ENCODE measurements around the gene PRDM13. TPM values are rescaled to one million over a fixed set of nuclear protein-coding genes. Genes with fewer than 3 reads are reported as not detected.
A peak's percentile ranks its signal among the peaks of the same experiment; 100 is the strongest.

The PRDM13 gene
- total and polyA plus RNA-seq, 2 experiments from 2014 or later = not detected

- peak; percentile 97 for DNase-seq
- Histone ChIP-seq H3K4me3 (peak within 1 kb of the TSS; percentile 95), H3K36me3 (ENCODE audit: low read depth) (no peaks in the 10 kb centered on the region), H2AFZ (peak within 1 kb of the TSS; percentile 93), H3K9me2 (ENCODE audit: insufficient read depth) (no peaks in the 10 kb centered on the region), H3K27ac (peak within 1 kb of the TSS; percentile 53), H3K79me2 (ENCODE audit: insufficient read depth) (peaks cover 51% of the 10 kb centered on the region), H4K20me1 (ENCODE audit: insufficient read depth) (no peaks in the 10 kb centered on the region), H3K4me2 (ENCODE audit: unreplicated experiment) (peak within 1 kb of the TSS; percentile 93), H3K9ac (peak within 1 kb of the TSS; percentile 95), H3K9me3 (ENCODE audit: low read depth) (no peaks in the 10 kb centered on the region), H3K27me3 (replicated peaks; ENCODE audit: insufficient read depth) (no peaks in the 10 kb centered on the region), H3F3A (ENCODE audit: insufficient read depth) (no peaks in the 10 kb centered on the region), H3K4me1 (ENCODE audit: insufficient read depth) (peaks cover 23% of the 10 kb centered on the region)
- 1% methylated on average over 54 to 64 of the region's 64 CpGs for whole genome bisulfite sequencing, 2 experiments (ENCODE audit: low coverage in 1 of 2, low lambda C conversion rate in 2 of 2, missing lambda C conversion rate in 2 of 2)
- in situ Hi-C loops (cut with MboI) = no loop called here
- TF ChIP-seq EZH2 (IDR thresholded peaks at IDR 0.05; ENCODE audit: insufficient read depth, poor library complexity, severe bottlenecking) = no peak
- no peak for TF ChIP-seq EZH2phosphoT487 (IDR thresholded peaks at IDR 0.05; ENCODE audit: insufficient read depth, low read depth)
These were observed 38.3 kb upstream of the PRDM13 start, which contains the start of gene CCNC for GRCh38 chr6:99568103-99568933. CCNC (minus strand) TSS chr6:99568660; CDS start chr6:99568527, 133 bp downstream.

- in situ Hi-C loops (cut with MboI) = no loop called here
- no peaks in the 10 kb centered on the region for H3K27me3 ChIP-seq (replicated peaks; ENCODE audit: insufficient read depth)
- no peaks in the 10 kb centered on the region for H3K79me2 ChIP-seq (ENCODE audit: insufficient read depth)
- H3K27ac ChIP-seq = no peak overlapping the region
- no peaks in the 10 kb centered on the region for H3K9me3 ChIP-seq (ENCODE audit: low read depth)
- no peak overlapping the region for H2AFZ ChIP-seq
- no peaks in the 10 kb centered on the region for H3K36me3 ChIP-seq (ENCODE audit: low read depth)
- H4K20me1 ChIP-seq (ENCODE audit: insufficient read depth) = no peaks in the 10 kb centered on the region
- H3K4me2 ChIP-seq (ENCODE audit: unreplicated experiment) = no peak overlapping the region
- no peaks in the 10 kb centered on the region for H3K4me1 ChIP-seq (ENCODE audit: insufficient read depth)
- TF ChIP-seq EZH2 (IDR thresholded peaks at IDR 0.05; ENCODE audit: insufficient read depth, poor library complexity, severe bottlenecking) = no peak
- TF ChIP-seq EZH2phosphoT487 (IDR thresholded peaks at IDR 0.05; ENCODE audit: insufficient read depth, low read depth) = no peak
- no peak overlapping the region for H3K4me3 ChIP-seq
- no peak for DNase-seq
- no peaks in the 10 kb centered on the region for H3F3A ChIP-seq (ENCODE audit: insufficient read depth)
- no peak overlapping the region for H3K9ac ChIP-seq
- WGBS, 2 experiments (ENCODE audit: low coverage in 1 of 2, low lambda C conversion rate in 2 of 2, missing lambda C conversion rate in 2 of 2) = 72 to 73% methylated on average over 2 of the region's 2 CpGs
- H3K9me2 ChIP-seq (ENCODE audit: insufficient read depth) = no peaks in the 10 kb centered on the region
These were observed 32.5 kb upstream of the PRDM13 start for GRCh38 chr6:99573980-99574617.

GRCh38 chr6:99575544-99576227, 30.9 kb upstream of the PRDM13 start:
- Histone ChIP-seq H3K27me3 (replicated peaks; ENCODE audit: insufficient read depth) (no peaks in the 10 kb centered on the region), H3K79me2 (ENCODE audit: insufficient read depth) (no peaks in the 10 kb centered on the region), H3K9me2 (ENCODE audit: insufficient read depth) (no peaks in the 10 kb centered on the region), H3K4me1 (ENCODE audit: insufficient read depth) (no peaks in the 10 kb centered on the region), H3K36me3 (ENCODE audit: low read depth) (no peaks in the 10 kb centered on the region), H2AFZ (no peak overlapping the region), H4K20me1 (ENCODE audit: insufficient read depth) (no peaks in the 10 kb centered on the region), H3F3A (ENCODE audit: insufficient read depth) (no peaks in the 10 kb centered on the region), H3K9ac (no peak overlapping the region), H3K9me3 (ENCODE audit: low read depth) (no peaks in the 10 kb centered on the region), H3K4me2 (ENCODE audit: unreplicated experiment) (no peak overlapping the region), H3K4me3 (no peak overlapping the region), H3K27ac (no peak overlapping the region)
- TF ChIP-seq EZH2 (IDR thresholded peaks at IDR 0.05; ENCODE audit: insufficient read depth, poor library complexity, severe bottlenecking) = no peak
- in situ Hi-C loops (cut with MboI) = no loop called here
- WGBS, 2 experiments (ENCODE audit: low coverage in 1 of 2, low lambda C conversion rate in 2 of 2, missing lambda C conversion rate in 2 of 2) = 80 to 84% methylated on average over 2 of the region's 2 CpGs
- no peak for DNase-seq

- no peak overlapping the region for H2AFZ ChIP-seq
- WGBS, 2 experiments (ENCODE audit: low coverage in 1 of 2, low lambda C conversion rate in 2 of 2, missing lambda C conversion rate in 2 of 2) = 65 to 71% methylated on average over 4 of the region's 4 CpGs
- H3F3A ChIP-seq (ENCODE audit: insufficient read depth) = 0 out of 2 replicates have a peak, but pooled peaks cover under 1% of the 10 kb centered on the region
- H3K9me2 ChIP-seq (ENCODE audit: insufficient read depth) = no peaks in the 10 kb centered on the region
- H3K79me2 ChIP-seq (ENCODE audit: insufficient read depth) = no peaks in the 10 kb centered on the region
- H3K27ac ChIP-seq = no peak overlapping the region
- H4K20me1 ChIP-seq (ENCODE audit: insufficient read depth) = no peaks in the 10 kb centered on the region
- in situ Hi-C loops (cut with MboI) = no loop called here
- no peak for DNase-seq
- H3K27me3 ChIP-seq (replicated peaks; ENCODE audit: insufficient read depth) = no peaks in the 10 kb centered on the region
- TF ChIP-seq EZH2phosphoT487 (IDR thresholded peaks at IDR 0.05; ENCODE audit: insufficient read depth, low read depth) (no peak), EZH2 (IDR thresholded peaks at IDR 0.05; ENCODE audit: insufficient read depth, poor library complexity, severe bottlenecking) (no peak)
- no peak overlapping the region for H3K9ac ChIP-seq
- H3K9me3 ChIP-seq (ENCODE audit: low read depth) = no peaks in the 10 kb centered on the region
- H3K4me1 ChIP-seq (ENCODE audit: insufficient read depth) = no peaks in the 10 kb centered on the region
- no peaks in the 10 kb centered on the region for H3K36me3 ChIP-seq (ENCODE audit: low read depth)
- no peak overlapping the region for H3K4me3 ChIP-seq
- no peak overlapping the region for H3K4me2 ChIP-seq (ENCODE audit: unreplicated experiment)
These were observed 26.9 kb upstream of the PRDM13 start for GRCh38 chr6:99579781-99580180.

Data from GM23248 (cell line).